Thyroid gland (tissue), 4 donors: ENCODE measurements around the gene UBE2Q2.

Source experiments
- POLR2A ChIP-seq, 2 donors: fragments of 450-650 bp; IDR thresholded peaks; one replicate each; pipeline ENCODE4 v1.6.1; 2017; ENCODE audit warnings: antibody characterized with exemption in 2 of 2, mild to moderate bottlenecking in 2 of 2, moderate library complexity in 1 of 2
- TF ChIP-seq, protein P1 (sequence below), 6 experiments: fragments of 200-600 bp in 3 of 6; fragments of 450-650 bp in 3 of 6; sonication (generic) in 3 of 6; IDR thresholded peaks; one replicate each; pipeline ENCODE4 v1.5.1; 2016 to 2019; ENCODE audit warnings: antibody characterized with exemption in 6 of 6, mild to moderate bottlenecking in 2 of 6, inconsistent platforms in 1 of 6, moderate library complexity in 1 of 6

DNA sequence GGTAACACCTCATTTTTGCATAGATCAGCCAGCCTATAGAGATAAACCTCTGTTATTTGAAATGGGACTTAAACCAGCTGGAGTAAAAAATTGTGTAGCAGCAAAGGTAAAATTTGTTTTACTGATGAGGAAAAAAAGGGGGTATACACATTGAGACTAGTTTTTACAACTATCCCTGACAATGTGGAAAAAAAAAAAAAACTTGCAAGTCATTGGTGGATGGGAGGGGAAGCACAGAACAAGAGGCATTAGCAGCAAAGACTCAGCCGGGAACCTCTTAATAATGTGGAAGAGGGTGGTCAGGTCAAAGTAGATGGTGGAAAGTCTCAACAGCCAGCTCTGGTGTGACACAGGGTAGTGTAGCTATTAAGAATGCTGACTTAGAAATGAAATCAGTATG is 74.9 kb downstream of the UBE2Q2 start:
- TF ChIP-seq, protein P1, sequence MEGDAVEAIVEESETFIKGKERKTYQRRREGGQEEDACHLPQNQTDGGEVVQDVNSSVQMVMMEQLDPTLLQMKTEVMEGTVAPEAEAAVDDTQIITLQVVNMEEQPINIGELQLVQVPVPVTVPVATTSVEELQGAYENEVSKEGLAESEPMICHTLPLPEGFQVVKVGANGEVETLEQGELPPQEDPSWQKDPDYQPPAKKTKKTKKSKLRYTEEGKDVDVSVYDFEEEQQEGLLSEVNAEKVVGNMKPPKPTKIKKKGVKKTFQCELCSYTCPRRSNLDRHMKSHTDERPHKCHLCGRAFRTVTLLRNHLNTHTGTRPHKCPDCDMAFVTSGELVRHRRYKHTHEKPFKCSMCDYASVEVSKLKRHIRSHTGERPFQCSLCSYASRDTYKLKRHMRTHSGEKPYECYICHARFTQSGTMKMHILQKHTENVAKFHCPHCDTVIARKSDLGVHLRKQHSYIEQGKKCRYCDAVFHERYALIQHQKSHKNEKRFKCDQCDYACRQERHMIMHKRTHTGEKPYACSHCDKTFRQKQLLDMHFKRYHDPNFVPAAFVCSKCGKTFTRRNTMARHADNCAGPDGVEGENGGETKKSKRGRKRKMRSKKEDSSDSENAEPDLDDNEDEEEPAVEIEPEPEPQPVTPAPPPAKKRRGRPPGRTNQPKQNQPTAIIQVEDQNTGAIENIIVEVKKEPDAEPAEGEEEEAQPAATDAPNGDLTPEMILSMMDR (IDR thresholded peaks at IDR 0.05): no peak
- no peak for TF ChIP-seq POLR2A (IDR thresholded peaks at IDR 0.05)
